ENCODE results near the gene ZNF124.

ZNF124 gene

DNA sequence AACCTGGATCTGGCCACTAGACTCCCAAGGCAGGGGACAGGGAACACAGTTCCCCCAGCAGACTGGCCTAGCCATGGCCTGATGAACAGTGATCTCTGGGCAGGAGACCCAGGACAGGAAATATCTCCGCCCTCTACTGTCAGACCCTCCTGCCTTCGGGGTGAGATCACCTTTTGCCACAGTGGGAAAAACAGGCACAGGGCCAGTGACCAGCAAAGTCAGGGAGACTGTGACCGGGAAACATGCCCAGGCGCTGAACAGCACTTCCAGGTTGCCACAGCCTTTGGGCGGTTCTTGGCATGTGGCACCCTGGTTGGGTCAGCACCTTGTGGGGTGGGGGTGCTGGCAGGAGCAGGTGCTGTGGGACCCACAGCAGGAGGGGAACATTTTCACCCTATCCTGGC, 58.7 kb downstream of the ZNF124 start:
- no peak for DNase-seq (ENCODE audit: low read depth in 2 of 2)

GRCh38 chr1:247112479-247112781, 59.4 kb downstream of the ZNF124 start:
- DNase-seq (ENCODE audit: low read depth in 2 of 2), result no peak

GRCh38 chr1:247111700-247112478, 59.9 kb downstream of the ZNF124 start:
- DNase-seq (ENCODE audit: low read depth in 2 of 2), result no peak

- no peak for DNase-seq (ENCODE audit: low read depth in 2 of 2)
Observed at GRCh38 chr1:247111259-247111699, 60.5 kb downstream of the ZNF124 start.

- peak; percentile 14 to 21 for DNase-seq (ENCODE audit: low read depth in 2 of 2)
Observed at GRCh38 chr1:247110627-247111258, 61.1 kb downstream of the ZNF124 start.

GRCh38 chr1:247107694-247108093, 64.1 kb downstream of the ZNF124 start:
- no peak for DNase-seq (ENCODE audit: low read depth in 2 of 2)

DNA sequence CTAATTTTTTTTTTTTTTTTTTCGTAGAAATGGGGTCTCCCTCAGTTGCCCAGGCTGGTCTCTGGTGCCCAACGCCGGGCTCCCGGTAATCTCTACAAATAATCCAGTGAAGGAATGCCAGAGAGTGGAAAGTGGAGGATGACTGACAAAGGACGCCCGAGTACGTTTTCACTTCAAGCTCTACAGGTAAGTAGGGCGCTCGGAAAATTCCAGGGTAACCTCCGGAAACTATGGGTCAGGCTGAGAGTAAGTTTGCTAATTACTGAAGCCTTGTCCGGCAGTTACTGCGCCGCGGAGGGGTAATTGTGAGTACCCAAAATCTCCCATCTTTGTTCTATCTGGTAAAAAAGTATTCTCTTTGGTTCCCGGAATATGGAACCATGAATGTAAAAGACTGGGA, 65.9 kb downstream of the ZNF124 start:
- DNase-seq (ENCODE audit: low read depth in 2 of 2), result no peak
